NCI-H1105 treated with DMSO at 0.1 percent for 48 hours (cell line): Measurements from ENCODE around the gene ETV3.

Experiments used
- DNase-seq: peaks from one replicate; lab custom pipeline; 2025; lab: John Stamatoyannopoulos, UW

The ETV3 gene

GRCh38 chr1:157161901-157162300 lies 23.7 kb upstream of the ETV3 start:
- no peak for DNase-seq

- no peak for DNase-seq
These were observed 20.8 kb upstream of the ETV3 start for GRCh38 chr1:157158967-157159366.

- no peak for DNase-seq
These were observed 19.5 kb upstream of the ETV3 start for GRCh38 chr1:157157501-157158190.

- peak; percentile 52 for DNase-seq
These were observed 17.9 kb upstream of the ETV3 start for GRCh38 chr1:157156058-157156541.

GRCh38 chr1:157155658-157156057 lies 17.5 kb upstream of the ETV3 start:
- peak; percentile 21 for DNase-seq

GRCh38 chr1:157154940-157155514 lies 16.8 kb upstream of the ETV3 start:
- DNase-seq, result no peak

GRCh38 chr1:157154291-157154690 lies 16.1 kb upstream of the ETV3 start:
- no peak for DNase-seq

- no peak for DNase-seq
These were observed 15.6 kb upstream of the ETV3 start for GRCh38 chr1:157153746-157154145.

- DNase-seq, result no peak
These were observed 14.3 kb upstream of the ETV3 start for GRCh38 chr1:157152510-157152909.

GRCh38 chr1:157151506-157151905 lies 13.3 kb upstream of the ETV3 start:
- no peak for DNase-seq

- DNase-seq, result no peak
These were observed 12.9 kb upstream of the ETV3 start for GRCh38 chr1:157151073-157151472.

GRCh38 chr1:157150631-157151030 lies 12.4 kb upstream of the ETV3 start:
- DNase-seq, result no peak

GRCh38 chr1:157147906-157148700 lies 9.9 kb upstream of the ETV3 start:
- DNase-seq, result no peak

GRCh38 chr1:157147037-157147436 lies 8.8 kb upstream of the ETV3 start:
- DNase-seq, result no peak

GRCh38 chr1:157146244-157146643 lies 8.0 kb upstream of the ETV3 start:
- DNase-seq, result no peak

- no peak for DNase-seq
These were observed 6.9 kb upstream of the ETV3 start for GRCh38 chr1:157145076-157145475.

GRCh38 chr1:157144509-157144908 lies 6.3 kb upstream of the ETV3 start:
- DNase-seq, result no peak

- DNase-seq, result no peak
These were observed 4.7 kb upstream of the ETV3 start for GRCh38 chr1:157142765-157143423.

GRCh38 chr1:157142201-157142600 lies 4.0 kb upstream of the ETV3 start:
- DNase-seq, result no peak

- no peak for DNase-seq
These were observed 3.1 kb upstream of the ETV3 start for GRCh38 chr1:157141212-157141855.

GRCh38 chr1:157140063-157140588 lies 1.9 kb upstream of the ETV3 start:
- no peak for DNase-seq
